ENCODE measurements around the gene ZNF106.

Gene ZNF106

DNA sequence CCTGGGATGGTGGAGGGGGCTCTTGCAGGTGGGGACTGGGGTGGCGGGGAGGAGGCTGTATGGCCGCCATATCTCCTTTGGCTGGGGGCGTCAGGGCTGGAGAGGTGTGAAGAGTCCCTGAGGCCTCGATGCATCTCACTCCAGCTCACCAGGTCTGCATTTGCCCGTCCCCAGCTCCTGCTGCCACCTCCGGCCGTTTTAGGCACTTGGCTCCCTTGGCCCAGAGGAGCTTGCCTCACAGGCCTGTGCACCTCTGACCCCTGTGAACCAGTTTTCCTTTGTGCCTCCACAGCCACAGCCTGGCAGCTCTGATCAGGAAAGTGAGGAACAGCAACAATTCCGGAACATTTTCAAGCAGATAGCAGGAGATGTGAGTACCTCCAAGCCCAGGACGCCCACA, 81.9 kb downstream of the ZNF106 start:
- H3K27me3 ChIP-seq, result no peaks in the 10 kb centered on the region
- no peak overlapping the region for H3K4me3 ChIP-seq (ENCODE audit: low read depth, low read length)
- no peaks in the 10 kb centered on the region; the same call in none of the 2 replicates for H3K36me3 ChIP-seq
- TF ChIP-seq, protein P1, sequence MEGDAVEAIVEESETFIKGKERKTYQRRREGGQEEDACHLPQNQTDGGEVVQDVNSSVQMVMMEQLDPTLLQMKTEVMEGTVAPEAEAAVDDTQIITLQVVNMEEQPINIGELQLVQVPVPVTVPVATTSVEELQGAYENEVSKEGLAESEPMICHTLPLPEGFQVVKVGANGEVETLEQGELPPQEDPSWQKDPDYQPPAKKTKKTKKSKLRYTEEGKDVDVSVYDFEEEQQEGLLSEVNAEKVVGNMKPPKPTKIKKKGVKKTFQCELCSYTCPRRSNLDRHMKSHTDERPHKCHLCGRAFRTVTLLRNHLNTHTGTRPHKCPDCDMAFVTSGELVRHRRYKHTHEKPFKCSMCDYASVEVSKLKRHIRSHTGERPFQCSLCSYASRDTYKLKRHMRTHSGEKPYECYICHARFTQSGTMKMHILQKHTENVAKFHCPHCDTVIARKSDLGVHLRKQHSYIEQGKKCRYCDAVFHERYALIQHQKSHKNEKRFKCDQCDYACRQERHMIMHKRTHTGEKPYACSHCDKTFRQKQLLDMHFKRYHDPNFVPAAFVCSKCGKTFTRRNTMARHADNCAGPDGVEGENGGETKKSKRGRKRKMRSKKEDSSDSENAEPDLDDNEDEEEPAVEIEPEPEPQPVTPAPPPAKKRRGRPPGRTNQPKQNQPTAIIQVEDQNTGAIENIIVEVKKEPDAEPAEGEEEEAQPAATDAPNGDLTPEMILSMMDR (IDR thresholded peaks at IDR 0.05; ENCODE audit: low read depth, low read length), result no peak
- no peaks in the 10 kb centered on the region for H3K4me1 ChIP-seq
- H3K9me3 ChIP-seq, result no peaks in the 10 kb centered on the region
- DNase-seq, result no peak

DNA sequence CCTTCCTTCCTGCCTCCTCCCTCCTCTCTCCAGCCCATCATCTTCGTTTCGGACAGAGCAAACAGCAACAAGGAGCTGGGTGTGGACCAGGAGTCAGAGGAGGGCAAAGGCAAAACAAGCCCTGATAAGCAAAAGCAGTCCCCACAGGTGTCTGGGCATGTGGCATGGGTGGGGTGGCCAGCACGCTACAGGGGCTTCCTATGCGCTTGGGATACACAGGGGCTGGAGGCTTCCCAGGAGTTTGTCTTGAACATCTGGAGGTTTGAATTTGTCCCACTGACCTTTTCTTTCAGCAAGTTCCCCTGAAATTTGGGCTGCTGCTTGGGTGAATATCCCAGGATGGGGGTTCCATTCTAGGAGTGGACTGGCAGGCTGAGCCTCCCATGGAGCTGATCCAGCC, 82.8 kb downstream of the ZNF106 start:
- TF ChIP-seq, protein P1 (IDR thresholded peaks at IDR 0.05; ENCODE audit: low read depth, low read length), result no peak
- no peaks in the 10 kb centered on the region for H3K27me3 ChIP-seq
- no peak for DNase-seq
- H3K4me1 ChIP-seq, result no peaks in the 10 kb centered on the region
- no peak overlapping the region for H3K4me3 ChIP-seq (ENCODE audit: low read depth, low read length)
- no peaks in the 10 kb centered on the region for H3K9me3 ChIP-seq
- H3K36me3 ChIP-seq, result no peaks in the 10 kb centered on the region; the same call in none of the 2 replicates

DNA sequence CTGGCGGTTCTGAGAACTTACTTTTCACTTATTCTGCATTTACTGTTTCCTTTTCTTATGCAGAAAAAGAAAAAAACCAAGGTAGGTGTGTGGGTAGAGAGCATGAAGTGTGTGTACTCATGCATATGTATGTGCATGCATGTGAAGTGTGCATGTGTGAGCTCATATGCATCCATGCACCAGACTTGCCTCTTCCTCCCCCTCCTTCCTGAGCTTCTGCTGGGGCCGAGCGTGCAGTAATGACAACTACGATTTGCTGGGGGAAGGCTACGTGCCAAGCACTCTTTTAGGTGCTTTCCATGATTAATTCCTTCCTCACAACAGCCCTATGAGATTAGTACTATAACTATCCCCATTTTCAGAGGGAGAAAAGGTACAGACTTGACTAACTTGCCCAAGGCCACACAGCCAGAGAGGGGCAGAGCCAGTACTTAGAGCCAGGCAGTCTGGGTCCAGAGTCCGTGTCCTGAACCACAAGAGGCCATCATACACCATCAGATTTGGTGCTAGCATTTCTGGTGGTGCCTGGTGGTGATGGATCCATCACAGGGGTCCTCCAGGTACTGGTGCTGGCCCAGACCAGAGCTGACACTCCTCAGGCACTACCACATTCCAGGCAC, 85.0 kb downstream of the ZNF106 start:
- H3K36me3 ChIP-seq, result no peaks in the 10 kb centered on the region
- no peaks in the 10 kb centered on the region for H3K4me1 ChIP-seq
- H3K9me3 ChIP-seq, result no peaks in the 10 kb centered on the region
- TF ChIP-seq, protein P1 (IDR thresholded peaks at IDR 0.05; ENCODE audit: low read depth, low read length), result no peak
- H3K27me3 ChIP-seq, result no peaks in the 10 kb centered on the region
- DNase-seq, result no peak
- no peak overlapping the region for H3K4me3 ChIP-seq (ENCODE audit: low read depth, low read length)

DNA sequence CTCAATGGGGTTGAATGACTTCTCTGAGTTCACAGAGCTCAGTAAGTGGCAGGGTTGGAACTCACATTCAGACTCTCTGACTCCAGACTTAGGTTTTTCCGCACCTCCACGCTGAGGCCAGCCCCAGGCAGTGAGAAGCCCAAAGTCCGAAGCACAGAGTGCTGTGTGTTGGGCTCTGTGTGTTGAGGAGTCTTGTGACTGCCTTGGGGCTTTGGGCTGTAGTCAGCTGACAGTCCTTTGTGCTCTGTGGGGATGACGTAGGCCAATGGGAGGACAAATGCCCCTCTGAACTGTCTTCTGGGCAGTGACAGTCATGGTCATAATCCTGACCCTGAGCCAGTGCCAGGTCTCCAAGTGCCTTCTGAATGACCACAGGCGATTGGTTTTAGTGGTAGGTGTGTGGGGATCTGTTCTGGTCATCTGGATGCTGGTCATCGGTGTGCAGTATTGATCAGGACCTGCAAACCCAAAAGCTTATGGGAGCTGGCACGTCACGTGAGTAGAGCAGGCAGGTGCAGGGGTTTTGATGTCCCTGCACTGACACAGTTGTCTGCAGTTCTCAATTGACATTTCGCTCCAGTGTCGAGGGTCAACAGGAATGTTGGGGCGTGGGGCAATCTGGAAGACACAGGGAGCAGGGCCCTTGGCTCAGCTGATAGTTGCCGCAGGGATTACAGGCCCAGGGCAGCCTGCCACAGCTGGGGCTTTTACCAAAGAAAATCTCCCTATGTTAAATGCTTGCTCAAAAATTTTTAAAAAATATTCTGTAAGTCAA, 86.3 kb downstream of the ZNF106 start:
- no peaks in the 10 kb centered on the region for H3K9me3 ChIP-seq
- DNase-seq, result no peak
- no peak overlapping the region for H3K4me3 ChIP-seq (ENCODE audit: low read depth, low read length)
- TF ChIP-seq, protein P1 (IDR thresholded peaks at IDR 0.05; ENCODE audit: low read depth, low read length), result no peak
- H3K4me1 ChIP-seq, result no peaks in the 10 kb centered on the region
- H3K27me3 ChIP-seq, result no peaks in the 10 kb centered on the region
- H3K36me3 ChIP-seq, result no peaks in the 10 kb centered on the region

DNA sequence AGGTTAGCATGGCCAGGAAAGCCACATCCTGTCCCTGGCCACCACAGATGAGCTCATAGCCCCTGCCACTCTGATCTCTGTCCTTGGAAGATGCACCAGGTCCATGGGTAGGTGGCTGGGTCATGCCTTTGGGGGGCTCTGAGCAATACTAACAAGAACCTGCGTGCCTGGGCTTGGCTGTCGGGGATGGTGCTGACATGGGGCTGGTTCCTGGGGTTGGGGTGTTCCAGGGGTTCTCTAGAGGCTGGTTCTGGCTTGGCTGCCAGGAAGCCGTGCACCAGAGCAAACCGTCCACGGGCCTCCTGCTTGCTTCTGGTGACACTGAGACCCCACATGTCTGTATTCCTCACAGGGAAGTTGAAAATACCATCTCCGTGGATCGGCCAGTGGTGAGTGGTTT, 87.6 kb downstream of the ZNF106 start:
- no peak for DNase-seq
- Histone ChIP-seq H3K4me1 (no peaks in the 10 kb centered on the region), H3K27me3 (no peaks in the 10 kb centered on the region), H3K9me3 (no peaks in the 10 kb centered on the region), H3K4me3 (ENCODE audit: low read depth, low read length) (no peak overlapping the region), H3K36me3 (no peaks in the 10 kb centered on the region)
- TF ChIP-seq, protein P1 (IDR thresholded peaks at IDR 0.05; ENCODE audit: low read depth, low read length), result no peak
